Measurements from ENCODE around the gene SHC3. TPM values are rescaled to one million over a fixed set of nuclear protein-coding genes. Genes with fewer than 3 reads are reported as not detected.

SHC3 gene
- total and polyA plus RNA-seq, 2 of the 4 experiments (the other 2 are of a cell fraction): 4.5 to 13.3 TPM

DNA sequence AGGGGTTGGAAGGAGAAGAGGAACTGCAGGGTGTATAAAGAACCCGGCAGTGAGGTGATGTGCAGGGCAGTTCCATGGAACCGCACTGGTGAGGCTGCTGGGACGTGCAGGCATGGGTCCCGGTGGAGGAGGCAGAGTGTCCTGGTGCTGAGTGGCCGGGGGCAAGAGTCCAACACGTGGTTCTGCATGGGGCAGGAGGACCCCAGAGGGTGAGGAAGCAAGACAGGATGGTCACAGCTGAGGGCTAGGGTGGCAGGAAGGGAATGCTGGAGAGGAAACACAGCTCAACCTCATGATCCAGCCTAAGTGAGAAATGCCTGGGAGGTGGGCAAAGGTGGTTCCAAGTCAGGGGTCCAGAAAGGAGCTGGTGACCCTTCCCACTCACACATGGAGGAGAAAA, 100.2 kb downstream of the SHC3 start:
- H3K9ac ChIP-seq (ENCODE audit: low read depth, low read length): no peak overlapping the region
- peaks cover 10% of the 10 kb centered on the region for H3K9me1 ChIP-seq (ENCODE audit: insufficient read depth, low read length)
- no peak for DNase-seq
- H4K8ac ChIP-seq (ENCODE audit: low read depth in 2 of 2, low read length in 2 of 2): 0 out of 4 replicates have a peak overlapping the region, but pooled peaks have one; percentile 4 to 31
- H4K5ac ChIP-seq (ENCODE audit: low read depth, low read length): no peak overlapping the region; the same call in 1 of the 2 replicates
- peak overlapping the region; percentile 8; the same call in 1 of the 2 replicates for H3K4ac ChIP-seq (ENCODE audit: low read depth, low read length)
- peaks cover 11% of the 10 kb centered on the region for H3K36me3 ChIP-seq (ENCODE audit: control insufficient read depth, insufficient read depth, low read length)
- 0 out of 2 replicates have a peak overlapping the region, but pooled peaks have one; percentile 17 for H3K14ac ChIP-seq (replicated peaks; ENCODE audit: low read depth, low read length)
- H4K91ac ChIP-seq (ENCODE audit: insufficient read depth, low read depth, low read length): peak overlapping the region; percentile 38; the same call in 1 of the 2 replicates
- TF ChIP-seq CHD1 (IDR thresholded peaks at IDR 0.05; ENCODE audit: low read depth, low read length): no peak
- TF ChIP-seq POLR2A (IDR thresholded peaks at IDR 0.05; ENCODE audit: low read depth, low read length): no peak
- BruUV-seq (replicated peaks): no TSS peak
- in situ Hi-C loops (cut with MboI; ENCODE audit: low sequenced_read_pairs) (no loop called here), intact Hi-C loops (cut with micrococcal nuclease) (no loop called here), dilution Hi-C loops (cut with HindIII; ENCODE audit: low sequenced_read_pairs, unreplicated experiment) (no loop called here)
- H2BK15ac ChIP-seq (ENCODE audit: low read depth, low read length): 0 out of 3 replicates have a peak overlapping the region, but pooled peaks have one; percentile 52
- no peak overlapping the region for H2BK5ac ChIP-seq (ENCODE audit: low read depth, low read length, poor library complexity, severe bottlenecking)
- no peak overlapping the region for H3K4me3 ChIP-seq (ENCODE audit: insufficient read depth, low read depth, low read length)
- no peak overlapping the region for H2AK9ac ChIP-seq (replicated peaks; ENCODE audit: low read depth, low read length, poor library complexity)
- H3K4me1 ChIP-seq (ENCODE audit: control insufficient read depth, insufficient read depth, low read length): peaks cover 12% of the 10 kb centered on the region
- CTCF ChIA-PET: no interaction called here
- H3K27ac ChIP-seq (ENCODE audit: insufficient read depth, low read length): peak overlapping the region; percentile 50; the same call in 1 of the 2 replicates
- no peak for ATAC-seq (ENCODE audit: low read depth)
- H3K9me3 ChIP-seq (ENCODE audit: control insufficient read depth, insufficient read depth, low read length): no peaks in the 10 kb centered on the region
- no peaks in the 10 kb centered on the region for H3K27me3 ChIP-seq (ENCODE audit: control insufficient read depth, insufficient read depth, low read length)
- WGBS, 2 experiments (ENCODE audit: extremely low coverage in 2 of 2, insufficient read length in 1 of 2): 77% methylated on average over 5 of the region's 6 CpGs; no CpG with 5 or more reads in 1 of the 2 experiments
- no peak overlapping the region for H2AFZ ChIP-seq (replicated peaks; ENCODE audit: low read length, poor library complexity)
- peak overlapping the region; percentile 66; the same call in 1 of the 2 replicates for H2AK5ac ChIP-seq (ENCODE audit: low read depth, low read length)
- H3K23ac ChIP-seq (ENCODE audit: low read depth, low read length): no peak overlapping the region; the same call in 1 of the 2 replicates
- H2BK120ac ChIP-seq (ENCODE audit: low read depth, low read length): no peak overlapping the region
- H3K4me2 ChIP-seq (ENCODE audit: low read depth, low read length): no peak overlapping the region; the same call in 1 of the 2 replicates
- peaks cover 6 to 7% of the 10 kb centered on the region in 2 experiments; a peak in 3 of 4 replicates for H3K79me1 ChIP-seq (ENCODE audit: low read depth in 1 of 2, low read length in 2 of 2)
- H4K20me1 ChIP-seq (ENCODE audit: insufficient read depth, low read length): no peaks in the 10 kb centered on the region
- POLR2A ChIA-PET (ENCODE audit: unreplicated experiment): no interaction called here
- H2BK20ac ChIP-seq (ENCODE audit: low read depth, low read length): no peak overlapping the region
- H3K18ac ChIP-seq (ENCODE audit: low read depth, low read length): peak overlapping the region; percentile 57; the same call in 1 of the 2 replicates
- H3K56ac ChIP-seq (ENCODE audit: extremely low read depth, insufficient read depth, low read length): no peak overlapping the region
